Skin epidermis (tissue), 12 donors: ENCODE data around the gene POU2F2.

Source experiments
- H3K27ac ChIP-seq, 21 experiments: fragments of 200-600 bp; sonication (generic) in 11 of 21; one replicate each; pipeline ENCODE4 v1.5.0; 2020; ENCODE audit warnings: mild to moderate bottlenecking in 3 of 21, inconsistent platforms in 2 of 21, moderate library complexity in 2 of 21
- H3K4me3 ChIP-seq, 7 experiments: fragments of 200-600 bp; sonication (generic) in 2 of 7; one replicate each; pipeline ENCODE4 v1.5.0; 2020; ENCODE audit warnings: inconsistent platforms in 2 of 7, mild to moderate bottlenecking in 2 of 7, moderate library complexity in 1 of 7

The POU2F2 gene

GRCh38 chr19:42130254-42130573 lies 2.0 kb downstream of the POU2F2 start:
- peak overlapping the region in 2 of 7 experiments; percentile 9 to 23 for H3K4me3 ChIP-seq

GRCh38 chr19:42129399-42130253 lies 2.6 kb downstream of the POU2F2 start:
- H3K27ac ChIP-seq = peak overlapping the region in 13 of 21 experiments; percentile 9 to 81 (median 70)
- H3K4me3 ChIP-seq = peak overlapping the region in 2 of 7 experiments; percentile 9 to 23

More at GRCh38 chr19:42130254-42130573, 2.0 kb downstream of the POU2F2 start:
- peak overlapping the region in 11 of 21 experiments; percentile 39 to 81 (median 72) for H3K27ac ChIP-seq

- H3K27ac ChIP-seq = peak overlapping the region in 1 of 21 experiments; percentile 16
- no peak overlapping the region for H3K4me3 ChIP-seq
Measured at GRCh38 chr19:42126574-42126973, 5.7 kb downstream of the POU2F2 start.

GRCh38 chr19:42125536-42125935 lies 6.7 kb downstream of the POU2F2 start:
- no peak overlapping the region for H3K4me3 ChIP-seq
- no peak overlapping the region for H3K27ac ChIP-seq

GRCh38 chr19:42124386-42124901 lies 7.8 kb downstream of the POU2F2 start:
- no peak overlapping the region for H3K4me3 ChIP-seq
- no peak overlapping the region for H3K27ac ChIP-seq

GRCh38 chr19:42123765-42124164 lies 8.5 kb downstream of the POU2F2 start:
- H3K4me3 ChIP-seq = no peak overlapping the region
- peak overlapping the region in 6 of 21 experiments; percentile 12 to 90 (median 78) for H3K27ac ChIP-seq

GRCh38 chr19:42122691-42123607 lies 9.3 kb downstream of the POU2F2 start:
- H3K27ac ChIP-seq = peak overlapping the region in 14 of 21 experiments; percentile 11 to 90 (median 60)
- no peak overlapping the region for H3K4me3 ChIP-seq

- H3K27ac ChIP-seq = peak overlapping the region in 16 of 21 experiments; percentile 8 to 90 (median 60)
- no peak overlapping the region for H3K4me3 ChIP-seq
Measured at GRCh38 chr19:42121656-42122069, 10.6 kb downstream of the POU2F2 start.

- H3K27ac ChIP-seq = peak overlapping the region in 14 of 21 experiments; percentile 8 to 90 (median 60)
- no peak overlapping the region for H3K4me3 ChIP-seq
Measured at GRCh38 chr19:42121036-42121621, 11.1 kb downstream of the POU2F2 start.

GRCh38 chr19:42120276-42120980 lies 11.8 kb downstream of the POU2F2 start:
- Histone ChIP-seq H3K27ac (peak overlapping the region in 6 of 21 experiments; percentile 50 to 90 (median 77)), H3K4me3 (no peak overlapping the region)

- Histone ChIP-seq H3K27ac (peak overlapping the region in 1 of 21 experiments; percentile 4), H3K4me3 (no peak overlapping the region)
Measured at GRCh38 chr19:42117076-42117475, 15.2 kb downstream of the POU2F2 start.

GRCh38 chr19:42116308-42117075 lies 15.8 kb downstream of the POU2F2 start:
- Histone ChIP-seq H3K27ac (peak overlapping the region in 1 of 21 experiments; percentile 4), H3K4me3 (no peak overlapping the region)

GRCh38 chr19:42115705-42116104 lies 16.5 kb downstream of the POU2F2 start:
- Histone ChIP-seq H3K4me3 (no peak overlapping the region), H3K27ac (peak overlapping the region in 2 of 21 experiments; percentile 12 to 69)

GRCh38 chr19:42115219-42115618 lies 17.0 kb downstream of the POU2F2 start:
- Histone ChIP-seq H3K4me3 (no peak overlapping the region), H3K27ac (peak overlapping the region in 3 of 21 experiments; percentile 12 to 78 (median 69))

GRCh38 chr19:42114412-42114811 lies 17.8 kb downstream of the POU2F2 start:
- peak overlapping the region in 19 of 21 experiments; percentile 7 to 82 (median 62) for H3K27ac ChIP-seq
- H3K4me3 ChIP-seq = no peak overlapping the region

- H3K27ac ChIP-seq = peak overlapping the region in 19 of 21 experiments; percentile 7 to 82 (median 62)
Measured at GRCh38 chr19:42113641-42114348, 18.5 kb downstream of the POU2F2 start.

GRCh38 chr19:42111811-42112210 lies 20.4 kb downstream of the POU2F2 start:
- H3K4me3 ChIP-seq = no peak overlapping the region
- H3K27ac ChIP-seq = peak overlapping the region in 11 of 21 experiments; percentile 18 to 82 (median 71)

More at GRCh38 chr19:42113641-42114348, 18.5 kb downstream of the POU2F2 start:
- H3K4me3 ChIP-seq = no peak overlapping the region
